HG03159 (cell line): ENCODE results near the gene CENATAC.
"Not testable (repeated sequence)": the region's sequence is repeated elsewhere in the genome, so short reads cannot be mapped to it uniquely, and the experiment has no call there.

Experiments used
- ATAC-seq: cut with Tn5 transposase; IDR thresholded peaks from one replicate; pipeline ENCODE4 v1.9.1; 2021; ENCODE audit warnings: mild to moderate bottlenecking, moderate library complexity; ENCODE audit not compliant: unreplicated experiment

The CENATAC gene, protein sequence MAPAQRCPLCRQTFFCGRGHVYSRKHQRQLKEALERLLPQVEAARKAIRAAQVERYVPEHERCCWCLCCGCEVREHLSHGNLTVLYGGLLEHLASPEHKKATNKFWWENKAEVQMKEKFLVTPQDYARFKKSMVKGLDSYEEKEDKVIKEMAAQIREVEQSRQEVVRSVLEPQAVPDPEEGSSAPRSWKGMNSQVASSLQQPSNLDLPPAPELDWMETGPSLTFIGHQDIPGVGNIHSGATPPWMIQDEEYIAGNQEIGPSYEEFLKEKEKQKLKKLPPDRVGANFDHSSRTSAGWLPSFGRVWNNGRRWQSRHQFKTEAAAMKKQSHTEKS

DNA sequence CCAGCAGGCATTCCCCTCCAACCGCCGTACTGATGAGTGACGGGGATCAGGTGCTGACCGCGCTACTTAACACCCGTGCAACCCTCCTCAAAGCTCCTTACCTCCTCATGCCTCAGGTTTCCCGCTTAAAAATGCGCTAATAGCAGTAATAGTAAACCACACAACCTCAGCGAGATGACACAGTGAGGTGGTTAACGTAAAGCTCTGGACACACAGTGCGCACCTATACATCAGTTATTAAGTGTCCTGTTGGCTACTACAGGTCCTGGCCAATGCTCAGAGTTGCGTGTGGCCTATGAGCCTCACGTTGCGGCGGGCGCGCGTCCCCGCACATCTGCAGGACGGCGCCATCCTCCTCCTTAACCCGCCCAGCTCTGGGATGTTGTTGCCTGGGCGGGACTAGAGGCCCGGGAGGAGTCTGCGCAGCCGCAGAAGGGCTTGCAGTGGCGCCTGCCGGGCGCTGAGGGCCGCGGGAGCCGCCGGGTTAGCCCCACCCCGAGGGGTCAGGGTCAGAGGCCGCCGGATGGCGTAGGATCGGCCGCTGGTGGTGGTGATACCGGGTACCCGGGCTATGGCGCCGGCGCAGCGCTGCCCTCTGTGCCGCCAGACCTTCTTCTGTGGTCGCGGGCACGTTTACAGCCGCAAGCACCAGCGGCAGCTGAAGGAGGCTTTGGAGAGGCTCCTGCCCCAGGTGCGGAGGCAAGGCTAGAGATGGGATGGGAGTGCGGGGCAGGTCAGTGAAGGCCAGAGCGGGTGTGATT, at the start of gene CENATAC:
Gene CENATAC (plus strand): TSS at position 512 of the 761 bp plus-strand sequence. CDS start 60 bp downstream, at position 572.
- ATAC-seq = peak; percentile 88

DNA sequence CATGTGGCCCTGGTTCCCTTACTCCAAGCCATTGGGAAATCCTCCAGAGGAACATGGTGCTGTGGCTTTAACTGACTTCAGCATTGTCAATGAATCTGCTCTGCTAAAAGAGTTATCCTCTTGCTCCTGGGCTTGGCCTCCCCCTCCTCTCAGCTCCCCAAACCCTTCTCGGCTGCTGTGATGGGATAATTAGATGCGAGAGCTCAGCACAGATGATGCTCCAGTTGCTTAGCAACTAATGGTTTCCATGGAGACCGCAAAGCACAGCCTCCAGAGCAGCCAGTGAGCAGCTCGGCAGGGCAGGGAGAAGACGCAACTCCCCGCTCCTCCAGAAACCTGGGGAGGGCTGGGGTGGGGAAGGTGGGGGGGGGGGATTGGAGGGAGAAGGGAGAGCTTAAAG, 44.7 kb upstream of the CENATAC start:
- ATAC-seq = no peak

DNA sequence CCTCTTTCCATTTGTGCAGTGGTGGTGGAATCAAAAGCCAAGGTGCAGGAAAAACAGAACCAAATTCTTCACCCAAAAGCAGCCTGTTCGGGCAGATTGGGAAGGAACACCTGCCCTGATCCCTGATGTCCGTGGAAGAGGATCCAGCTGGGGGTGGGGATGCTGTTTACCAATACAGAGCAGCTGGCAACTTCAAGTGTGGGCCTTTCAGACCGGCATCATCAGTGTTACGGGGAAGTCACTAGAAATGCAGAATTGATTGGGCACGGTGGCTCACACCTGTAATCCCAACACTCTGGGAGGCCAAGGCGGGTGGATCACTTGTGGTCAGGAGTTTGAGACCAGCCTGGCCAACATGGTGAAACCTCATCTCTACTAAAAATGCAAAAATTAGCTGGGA, 44.0 kb upstream of the CENATAC start:
- not testable (repeated sequence) for ATAC-seq

DNA sequence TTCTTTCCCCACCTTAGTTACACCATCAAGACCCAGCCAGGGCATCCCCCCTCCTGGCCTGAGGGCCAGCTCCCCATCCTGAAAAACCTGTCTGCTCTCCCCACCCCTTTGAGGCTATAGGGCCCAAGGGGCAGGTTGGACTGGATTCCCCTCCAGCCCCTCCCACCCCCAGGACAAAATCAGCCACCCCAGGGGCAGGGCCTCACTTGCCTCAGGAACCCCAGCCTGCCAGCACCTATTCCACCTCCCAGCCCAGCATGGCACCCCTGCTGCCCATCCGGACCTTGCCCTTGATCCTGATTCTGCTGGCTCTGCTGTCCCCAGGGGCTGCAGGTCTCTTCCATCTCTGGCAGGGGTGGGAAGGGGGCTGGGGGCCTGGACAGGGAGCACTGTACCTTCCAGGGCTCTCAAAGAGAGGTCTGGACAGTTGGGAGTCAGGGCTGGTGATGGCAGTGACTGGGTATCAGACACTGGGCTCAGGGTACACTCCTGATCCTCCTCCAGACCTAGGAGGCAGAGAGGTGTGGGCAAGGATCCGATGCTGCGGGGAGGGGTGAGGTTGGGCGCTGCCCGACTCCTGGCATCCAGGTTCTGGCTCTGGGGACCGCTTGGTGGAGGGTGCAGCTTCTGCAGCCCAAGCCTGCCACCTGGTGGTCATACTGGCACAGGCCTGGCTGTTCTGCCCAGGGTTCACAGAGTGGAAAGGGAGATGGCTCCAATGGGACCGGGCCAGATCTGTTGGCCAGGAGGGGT, 41.7 kb upstream of the CENATAC start, which contains the start of gene UPK2:
Gene UPK2 (plus strand): TSS at position 205 of the 753 bp plus-strand sequence. CDS start 53 bp downstream, at position 258.
- peak; percentile 72 for ATAC-seq

DNA sequence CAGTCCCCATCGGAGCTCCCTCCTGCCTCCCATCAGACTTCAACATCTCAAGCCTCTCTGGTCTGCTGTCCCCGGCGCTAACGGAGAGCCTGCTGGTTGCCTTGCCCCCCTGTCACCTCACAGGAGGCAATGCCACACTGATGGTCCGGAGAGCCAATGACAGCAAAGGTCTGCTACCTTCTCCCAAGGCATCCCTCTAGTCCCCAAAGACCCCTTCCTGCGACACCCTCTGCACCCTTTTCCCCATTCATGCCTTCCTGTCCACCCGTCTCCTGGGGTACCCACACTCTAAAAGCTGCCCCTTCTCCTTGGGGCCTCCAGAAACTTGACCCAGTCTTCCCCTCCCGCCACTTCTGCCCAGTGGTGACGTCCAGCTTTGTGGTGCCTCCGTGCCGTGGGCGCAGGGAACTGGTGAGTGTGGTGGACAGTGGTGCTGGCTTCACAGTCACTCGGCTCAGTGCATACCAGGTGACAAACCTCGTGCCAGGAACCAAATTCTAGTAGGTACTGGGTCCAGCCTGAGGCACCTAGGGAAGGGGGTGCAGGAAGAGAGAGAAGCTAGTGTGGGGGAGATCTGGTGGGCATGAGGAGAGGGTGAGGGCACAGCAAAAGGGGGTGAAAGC, 41.0 kb upstream of the CENATAC start:
- no peak for ATAC-seq

DNA sequence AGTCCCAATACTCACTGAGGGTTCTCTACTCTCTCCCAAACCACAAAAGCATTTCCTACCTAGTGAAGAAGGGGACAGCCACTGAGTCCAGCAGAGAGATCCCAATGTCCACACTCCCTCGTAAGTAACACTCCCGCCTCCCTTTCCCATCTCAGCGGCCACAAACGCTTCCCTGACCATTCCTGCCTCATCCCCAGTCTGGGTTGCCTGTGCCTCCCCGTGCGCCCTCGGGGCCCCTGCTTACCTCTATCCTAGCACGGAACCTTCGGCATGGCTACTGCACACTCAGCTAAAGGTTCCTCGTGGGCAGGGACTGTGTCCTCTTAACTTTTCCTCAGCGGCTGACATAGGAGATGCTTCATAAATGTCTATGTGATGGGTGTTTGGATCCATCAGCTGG, 40.4 kb upstream of the CENATAC start:
- ATAC-seq = no peak

DNA sequence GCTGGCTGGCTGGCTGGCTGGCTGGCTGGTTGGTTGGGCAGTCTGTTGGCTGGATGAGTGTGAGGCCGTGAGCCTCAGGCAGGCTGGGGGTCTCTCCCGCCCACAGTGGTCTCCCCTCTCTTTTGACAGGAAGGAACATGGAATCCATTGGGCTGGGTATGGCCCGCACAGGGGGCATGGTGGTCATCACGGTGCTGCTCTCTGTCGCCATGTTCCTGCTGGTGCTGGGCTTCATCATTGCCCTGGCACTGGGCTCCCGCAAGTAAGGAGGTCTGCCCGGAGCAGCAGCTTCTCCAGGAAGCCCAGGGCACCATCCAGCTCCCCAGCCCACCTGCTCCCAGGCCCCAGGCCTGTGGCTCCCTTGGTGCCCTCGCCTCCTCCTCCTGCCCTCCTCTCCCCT, 40.0 kb upstream of the CENATAC start:
- ATAC-seq = no peak

DNA sequence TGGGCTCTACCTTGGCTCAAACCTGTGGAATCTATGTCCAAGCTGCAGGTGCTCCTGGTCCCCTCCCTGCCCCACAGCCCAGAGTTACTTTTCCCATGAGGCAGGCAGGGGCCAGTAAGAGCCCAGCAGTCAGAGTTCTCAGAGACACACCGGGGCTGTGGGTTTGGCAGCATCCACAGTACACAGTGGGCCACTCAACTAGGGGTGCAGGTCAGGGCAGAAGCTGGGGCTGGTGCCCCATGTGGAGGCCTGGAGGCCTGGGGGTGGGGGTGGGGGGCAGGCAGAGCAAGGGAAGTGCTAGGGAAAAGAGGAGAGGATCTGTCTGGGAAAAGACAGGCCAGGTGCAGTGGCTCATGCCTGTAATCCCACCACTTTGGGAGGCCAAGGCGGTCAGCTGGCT, 39.4 kb upstream of the CENATAC start:
- no peak for ATAC-seq

DNA sequence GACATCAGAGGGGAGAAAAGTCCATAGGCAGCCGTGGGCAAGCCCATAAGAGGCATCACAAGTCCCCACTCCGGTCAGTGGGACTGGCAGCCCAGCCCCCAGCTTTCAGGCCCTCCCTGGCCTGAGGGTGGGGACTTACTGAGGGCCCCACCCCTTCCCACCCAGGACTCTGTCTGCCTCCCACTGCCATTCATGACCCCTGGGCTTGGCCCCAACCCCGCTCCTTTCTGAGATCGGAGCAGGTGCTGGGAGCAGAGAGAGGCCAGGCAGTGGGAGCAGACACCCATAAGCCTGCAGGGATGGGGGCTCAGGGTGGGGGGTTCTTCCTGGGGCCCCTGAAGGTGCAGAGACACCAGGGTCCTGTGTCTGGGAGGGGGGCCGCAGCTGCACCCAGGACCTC, 36.7 kb upstream of the CENATAC start:
- no peak for ATAC-seq

DNA sequence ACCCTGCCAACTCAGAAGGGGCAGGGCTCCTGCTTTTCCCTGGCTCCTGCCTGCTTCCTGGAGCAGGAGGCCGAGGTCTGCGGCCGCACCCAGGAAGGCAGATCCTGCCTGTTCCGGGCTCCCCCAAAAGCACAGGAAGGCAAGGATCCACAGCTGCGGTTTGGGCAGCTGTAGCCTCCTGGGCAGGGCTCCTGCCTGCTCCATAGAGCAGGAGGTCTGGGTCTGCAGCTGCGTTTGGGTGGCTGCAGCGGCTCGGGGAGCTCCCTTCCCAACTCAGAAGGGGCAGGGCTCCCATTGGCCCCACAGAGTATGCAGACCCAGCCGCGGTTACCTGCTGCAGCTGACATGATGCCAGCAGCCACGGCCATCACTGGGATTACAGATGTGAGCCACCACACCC, 36.3 kb upstream of the CENATAC start:
- ATAC-seq = no peak

DNA sequence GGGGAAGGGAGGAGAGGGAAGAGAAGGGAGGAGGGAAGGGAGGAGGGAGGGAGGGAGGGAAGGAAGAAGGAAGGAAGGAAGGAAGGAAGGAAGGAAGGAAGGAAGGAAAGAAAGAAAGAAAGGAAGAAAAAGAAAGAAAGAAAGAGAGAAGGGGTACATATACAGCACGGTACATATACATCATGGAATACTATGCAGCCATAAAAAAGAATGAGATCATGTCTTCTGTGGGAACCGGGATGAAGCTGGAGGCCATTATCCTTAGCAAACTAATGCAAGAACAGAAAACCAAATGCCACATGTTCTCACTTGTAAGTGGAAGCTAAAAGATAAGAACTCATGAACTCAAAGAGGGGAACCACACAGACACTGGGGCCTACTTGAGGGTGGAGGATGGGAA, 28.4 kb upstream of the CENATAC start:
- ATAC-seq = not testable (repeated sequence)

DNA sequence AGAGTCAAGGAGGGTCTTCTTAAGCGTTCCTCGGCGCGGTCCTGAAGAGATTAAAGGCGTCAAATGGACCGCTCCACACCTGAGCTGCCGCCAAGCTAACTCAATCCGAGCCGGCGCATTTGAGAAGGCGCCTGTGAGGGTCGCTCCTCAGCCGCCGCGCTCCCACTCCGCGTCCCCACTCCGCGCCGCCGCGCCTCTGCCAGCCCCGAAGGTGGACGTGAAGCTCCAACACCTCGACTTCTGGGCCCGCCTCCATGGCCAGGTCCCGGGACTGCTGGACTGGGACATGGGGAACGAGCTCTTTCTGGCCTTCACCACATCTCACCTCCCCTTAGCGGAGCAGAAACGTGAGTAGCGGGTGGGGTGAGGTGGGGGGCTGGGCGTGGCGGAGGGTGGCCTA, 26.3 kb upstream of the CENATAC start, which contains the start of gene FOXR1:
Gene FOXR1 (plus strand): TSS at position 116 of the 400 bp plus-strand sequence. CDS start 171 bp downstream, at position 287.
- no peak for ATAC-seq

DNA sequence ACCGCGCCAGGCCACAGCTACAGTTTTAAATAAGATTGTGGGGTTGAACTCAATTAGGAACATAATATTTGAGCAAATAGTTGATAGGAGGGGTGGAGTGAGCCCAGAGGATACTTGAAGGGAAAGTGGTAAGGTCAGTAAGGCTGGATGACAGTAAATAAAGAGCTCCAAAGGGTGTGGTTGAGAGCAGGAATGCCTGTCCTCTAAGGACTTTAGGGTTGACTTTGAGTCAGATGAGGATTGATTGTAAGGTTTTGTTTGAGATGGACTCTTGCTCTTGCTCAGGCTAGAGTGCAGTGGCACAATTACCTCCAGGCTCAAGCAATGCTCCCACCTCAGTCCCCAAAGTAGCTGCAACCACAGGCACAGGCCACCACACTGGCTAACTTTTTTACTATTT, 24.0 kb upstream of the CENATAC start:
- ATAC-seq = no peak

DNA sequence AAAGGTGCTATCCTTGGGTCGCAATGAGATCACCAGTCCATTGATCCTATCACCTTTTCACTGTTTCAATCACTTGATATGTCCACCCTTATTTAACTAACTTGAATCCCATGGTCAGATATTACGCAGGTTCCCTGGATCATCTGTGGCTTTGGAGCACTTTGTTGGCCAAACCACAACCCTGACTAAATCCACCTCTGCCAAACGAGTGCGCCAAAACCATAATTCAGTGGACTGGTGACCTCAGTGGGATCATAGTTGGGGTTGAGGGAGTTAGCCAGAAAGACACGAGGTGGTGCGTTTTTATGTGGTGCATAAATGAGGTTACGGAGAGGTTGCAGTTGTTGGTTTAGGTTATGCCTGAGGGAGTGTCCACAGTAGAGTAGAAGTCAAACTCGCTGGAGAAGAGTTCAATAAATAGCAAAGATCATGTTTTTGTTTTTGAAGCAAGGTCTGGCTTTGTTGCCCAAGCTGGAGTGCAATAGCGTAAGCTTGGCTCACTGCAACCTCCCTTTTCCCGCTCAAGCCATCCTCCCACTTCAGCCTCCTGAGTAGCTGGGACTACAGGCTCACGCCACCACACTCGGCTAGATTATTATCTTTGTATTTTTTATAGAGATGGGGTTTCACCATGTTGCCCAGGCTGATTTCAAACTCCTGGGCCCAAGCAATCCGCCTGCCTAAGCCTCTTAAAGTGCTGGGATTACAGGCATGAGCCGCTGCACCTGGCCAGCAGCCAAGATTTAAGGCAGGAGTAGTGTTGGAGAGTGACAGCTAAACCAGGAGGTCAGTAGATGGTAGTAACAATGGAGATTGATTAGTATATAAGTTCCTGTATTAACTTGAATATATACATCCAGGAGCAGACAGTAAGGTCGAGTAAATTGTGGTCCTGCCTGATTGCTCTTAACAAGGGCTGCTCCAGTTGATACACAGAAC, 21.9 kb upstream of the CENATAC start:
- ATAC-seq = no peak

DNA sequence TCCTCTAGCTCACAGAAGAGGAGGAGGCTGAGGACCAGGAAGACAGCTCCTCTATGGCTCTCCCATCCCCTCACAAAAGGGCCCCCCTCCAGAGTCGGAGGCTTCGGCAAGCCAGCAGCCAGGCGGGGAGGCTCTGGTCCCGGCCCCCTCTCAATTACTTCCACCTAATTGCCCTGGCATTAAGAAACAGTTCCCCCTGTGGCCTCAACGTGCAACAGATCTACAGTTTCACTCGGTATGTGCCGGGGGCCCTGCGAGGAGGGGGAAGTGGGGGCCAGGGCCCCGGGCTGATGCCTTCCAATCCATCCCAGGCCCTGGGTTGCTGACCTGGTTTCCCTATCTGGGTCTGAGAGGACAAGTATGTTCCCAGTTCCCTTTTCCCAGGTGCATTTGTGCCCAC, 18.5 kb upstream of the CENATAC start:
- no peak for ATAC-seq

DNA sequence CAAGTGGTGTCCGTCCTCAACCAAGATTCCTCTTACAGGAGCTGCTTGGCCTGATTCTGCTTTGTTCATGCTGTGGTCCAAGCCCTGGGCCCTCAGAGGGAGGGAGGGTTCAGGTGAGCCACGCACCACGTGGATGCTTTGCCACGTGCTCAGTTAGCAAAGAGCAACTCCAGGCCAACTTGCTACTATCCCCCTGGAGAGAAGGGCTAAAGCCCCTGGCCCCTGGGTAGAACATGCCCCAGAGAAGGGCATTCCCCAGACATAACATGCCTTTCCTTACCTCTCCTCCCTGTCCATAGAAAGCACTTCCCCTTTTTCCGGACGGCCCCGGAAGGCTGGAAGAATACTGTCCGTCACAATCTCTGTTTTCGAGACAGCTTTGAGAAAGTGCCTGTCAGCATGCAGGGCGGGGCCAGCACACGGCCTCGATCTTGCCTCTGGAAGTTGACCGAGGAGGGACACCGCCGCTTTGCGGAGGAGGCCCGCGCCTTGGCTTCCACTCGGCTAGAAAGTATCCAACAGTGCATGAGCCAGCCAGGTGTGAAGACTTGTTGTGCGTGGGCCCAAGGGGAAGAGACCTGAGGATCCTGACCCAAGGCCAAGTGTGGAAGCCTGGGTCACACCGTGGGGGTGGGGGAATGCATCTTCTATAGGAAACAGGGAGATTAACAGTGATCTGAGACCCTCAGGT, 17.6 kb upstream of the CENATAC start:
- no peak for ATAC-seq

DNA sequence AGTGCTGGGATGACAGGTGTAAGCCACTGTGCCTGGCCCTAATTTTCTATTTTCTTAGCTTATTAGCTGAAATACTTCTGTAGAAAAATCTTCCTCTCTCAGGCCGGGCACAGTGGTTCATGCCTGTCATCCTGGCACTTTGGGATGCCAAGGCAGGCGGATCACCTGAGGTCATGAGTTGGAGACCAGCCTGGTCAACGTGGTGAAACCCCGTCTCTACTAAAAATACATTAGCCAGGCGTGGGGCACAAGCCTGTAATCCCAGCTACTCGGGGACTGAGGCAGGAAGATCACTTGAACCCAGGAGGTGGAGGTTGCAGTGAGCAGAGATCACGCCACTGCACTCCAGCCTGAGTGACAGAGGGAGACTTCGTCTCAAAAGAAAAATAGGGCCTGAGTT, 13.6 kb upstream of the CENATAC start:
- not testable (repeated sequence) for ATAC-seq

DNA sequence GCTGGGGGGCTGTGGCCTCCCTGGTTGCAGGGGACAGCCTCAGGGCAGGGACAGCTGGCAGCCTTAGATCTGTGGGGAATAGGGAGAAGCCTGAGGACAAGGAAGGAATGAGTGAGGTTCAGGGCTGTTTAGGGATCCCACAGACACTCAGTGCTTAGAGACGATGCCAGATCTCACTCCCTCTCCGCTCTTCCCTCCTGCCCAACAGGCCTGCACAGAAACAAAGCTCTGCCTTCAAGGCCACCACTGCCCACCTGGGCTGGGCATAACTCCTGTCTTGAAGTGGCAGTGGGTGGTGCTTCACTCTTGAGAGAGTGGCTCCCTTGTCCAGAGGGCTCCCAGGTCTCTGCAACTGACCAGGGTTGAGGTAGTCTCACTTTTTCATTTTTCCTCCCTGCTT, 13.1 kb upstream of the CENATAC start:
- ATAC-seq = no peak

DNA sequence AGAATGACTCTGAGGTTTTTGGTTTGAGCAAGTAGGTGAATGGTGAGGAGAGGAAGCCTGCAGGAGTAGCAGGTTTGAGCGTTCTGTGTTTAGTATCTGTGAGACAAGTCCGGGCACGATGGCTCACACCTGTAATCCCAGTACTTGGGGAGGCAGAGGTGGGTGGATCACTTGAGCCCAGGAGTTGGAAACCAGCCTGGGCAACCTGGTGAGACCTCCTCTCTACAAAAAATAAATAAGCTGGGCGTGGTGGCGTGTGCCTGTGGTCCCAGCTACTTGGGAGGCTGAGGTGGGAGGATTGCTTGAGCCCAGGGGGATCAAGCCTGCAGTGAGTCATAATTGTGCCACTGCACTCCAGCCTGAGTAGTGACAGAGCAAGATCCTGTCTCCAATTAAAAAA, 9.7 kb upstream of the CENATAC start:
- ATAC-seq = no peak
